ENCODE data around the gene DBN1.
A peak's percentile ranks its signal among the peaks of the same experiment; 100 is the strongest.

DBN1 gene

GRCh38 chr5:177472460-177473442 lies 683 bp downstream of the DBN1 start:
- DNase-seq, result peak; percentile 67

GRCh38 chr5:177471610-177472356 lies 1.7 kb downstream of the DBN1 start:
- DNase-seq, result no peak

- no peak for DNase-seq
These were observed 2.5 kb downstream of the DBN1 start for GRCh38 chr5:177470759-177471536.

- DNase-seq, result no peak
These were observed 3.5 kb downstream of the DBN1 start for GRCh38 chr5:177469750-177470525.

GRCh38 chr5:177468685-177469628 lies 4.5 kb downstream of the DBN1 start:
- no peak for DNase-seq

- no peak for DNase-seq
These were observed 5.1 kb downstream of the DBN1 start for GRCh38 chr5:177468329-177468684.

GRCh38 chr5:177467436-177467835 lies 6.0 kb downstream of the DBN1 start:
- no peak for DNase-seq

- no peak for DNase-seq
These were observed 6.6 kb downstream of the DBN1 start for GRCh38 chr5:177466861-177467260.

GRCh38 chr5:177465044-177465443 lies 8.4 kb downstream of the DBN1 start:
- DNase-seq, result no peak

GRCh38 chr5:177462021-177462670 lies 11.3 kb downstream of the DBN1 start:
- DNase-seq, result no peak

GRCh38 chr5:177459819-177460628 lies 13.4 kb downstream of the DBN1 start:
- no peak for DNase-seq

- no peak for DNase-seq
These were observed 14.1 kb downstream of the DBN1 start for GRCh38 chr5:177459357-177459756.

- DNase-seq, result no peak
These were observed 14.5 kb downstream of the DBN1 start for GRCh38 chr5:177458912-177459350.

GRCh38 chr5:177457852-177458681 lies 15.4 kb downstream of the DBN1 start:
- no peak for DNase-seq

GRCh38 chr5:177456976-177457851 lies 16.2 kb downstream of the DBN1 start:
- peak; percentile 81 for DNase-seq

GRCh38 chr5:177456591-177456964 lies 16.9 kb downstream of the DBN1 start:
- no peak for DNase-seq
